Measurements from ENCODE around the gene WBP11. TPM values are rescaled to one million over a fixed set of nuclear protein-coding genes. Genes with fewer than 3 reads are reported as not detected.

Gene WBP11
- total and polyA plus RNA-seq, 9 of the 15 experiments (the other 6 are each of a cell fraction or from before 2014, with no cell fraction given): 7.7 to 60.8 (median 24.6) TPM

DNA sequence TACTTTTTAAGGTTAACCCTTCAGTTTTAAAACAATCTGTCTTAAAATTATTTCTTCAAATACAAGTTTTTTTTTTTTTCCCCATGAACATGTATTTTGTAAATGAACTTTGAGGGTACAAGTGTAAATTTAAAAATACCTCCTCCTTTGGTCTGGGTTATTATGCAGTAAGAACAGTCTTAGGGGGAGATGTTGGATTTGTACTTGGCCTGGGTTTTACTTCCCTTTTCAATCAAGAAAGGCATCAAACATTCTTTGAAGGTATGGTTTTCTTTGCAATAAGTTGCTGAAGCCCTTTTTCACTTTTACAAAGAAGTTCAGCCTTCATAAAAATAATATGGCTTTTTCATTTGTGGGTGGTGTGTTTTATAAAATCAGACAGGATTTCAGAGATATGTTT is 20.5 kb downstream of the WBP11 start:
- no peak overlapping the region for H3K9ac ChIP-seq (ENCODE audit: insufficient read depth in 1 of 2, low read depth in 2 of 2, low read length in 2 of 2)
- ChIA-PET POLR2A (interaction anchor here (1.2 to 2.1 kb wide), 3 partner anchors 10 to 20 kb away, joined by 4 to 5 read pairs (median 5); no protein-coding TSS in a partner anchor), CTCF (ENCODE audit: low intra/inter-chr PET ratio) (no interaction called here)
- H3K27ac ChIP-seq (ENCODE audit: extremely low read depth, low read depth, low read length): no peak overlapping the region
- intact Hi-C loops (cut with micrococcal nuclease) (no loop called here), in situ Hi-C loops (cut with MboI) (no loop called here)
- no peaks in the 10 kb centered on the region for H4K20me1 ChIP-seq (replicated peaks; ENCODE audit: control insufficient read depth, insufficient read depth, low read length)
- FAIRE-seq (no peak), ATAC-seq (no peak), DNase-seq (ENCODE audit: extremely low read depth in 1 of 4, low spot score in 3 of 4) (no peak)
- no peaks in the 10 kb centered on the region for H3K79me2 ChIP-seq (ENCODE audit: control insufficient read depth, insufficient read depth, low read length)
- H3K9me1 ChIP-seq (ENCODE audit: control insufficient read depth, insufficient read depth, low read length): no peaks in the 10 kb centered on the region
- no peaks in the 10 kb centered on the region; a peak in 1 of 5 replicates for H3K27me3 ChIP-seq (ENCODE audit: control insufficient read depth in 2 of 2, insufficient read depth in 2 of 2, low read length in 2 of 2)
- no peak overlapping the region for H3K4me2 ChIP-seq (ENCODE audit: insufficient read depth, low read length)
- no peaks in the 10 kb centered on the region for H3K9me3 ChIP-seq (replicated peaks; ENCODE audit: control insufficient read depth, insufficient read depth, low read depth, low read length)
- peaks cover 21% of the 10 kb centered on the region; the same call in 2 of the 3 replicates for H3K36me3 ChIP-seq (ENCODE audit: control insufficient read depth, insufficient read depth, low read length)
- no peak overlapping the region for H3K4me3 ChIP-seq
- no peak overlapping the region for H2AFZ ChIP-seq (ENCODE audit: low read depth, low read length)
- no peaks in the 10 kb centered on the region for H3K4me1 ChIP-seq (replicated peaks in 1 of 2; ENCODE audit: control insufficient read depth in 2 of 2, insufficient read depth in 2 of 2, low read length in 2 of 2)
- no peak for TF ChIP-seq ZNF436 (CRISPR knock-in tag; IDR thresholded peaks at IDR 0.05)
- TF ChIP-seq HNRNPLL (IDR thresholded peaks at IDR 0.05; ENCODE audit: low read depth, low read length, poor library complexity, severe bottlenecking): no peak
- TF ChIP-seq GTF2F1 (IDR thresholded peaks at IDR 0.05; ENCODE audit: low read depth, low read length): no peak
- no peak for TF ChIP-seq ZNF583 (CRISPR knock-in tag; IDR thresholded peaks at IDR 0.05)
- TF ChIP-seq GTF2A2 (tag; IDR thresholded peaks at IDR 0.05): no peak
- TF ChIP-seq TSC22D4 (tag; IDR thresholded peaks at IDR 0.05): no peak
- no peak for TF ChIP-seq RAD51 (IDR thresholded peaks at IDR 0.05; ENCODE audit: borderline replicate concordance, low read depth)
- TF ChIP-seq MEF2A (IDR thresholded peaks at IDR 0.05; ENCODE audit: control insufficient read depth, low read depth, low read length): no peak
- TF ChIP-seq, protein P1, sequence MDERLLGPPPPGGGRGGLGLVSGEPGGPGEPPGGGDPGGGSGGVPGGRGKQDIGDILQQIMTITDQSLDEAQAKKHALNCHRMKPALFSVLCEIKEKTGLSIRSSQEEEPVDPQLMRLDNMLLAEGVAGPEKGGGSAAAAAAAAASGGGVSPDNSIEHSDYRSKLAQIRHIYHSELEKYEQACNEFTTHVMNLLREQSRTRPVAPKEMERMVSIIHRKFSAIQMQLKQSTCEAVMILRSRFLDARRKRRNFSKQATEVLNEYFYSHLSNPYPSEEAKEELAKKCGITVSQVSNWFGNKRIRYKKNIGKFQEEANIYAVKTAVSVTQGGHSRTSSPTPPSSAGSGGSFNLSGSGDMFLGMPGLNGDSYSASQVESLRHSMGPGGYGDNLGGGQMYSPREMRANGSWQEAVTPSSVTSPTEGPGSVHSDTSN (CRISPR knock-in tag; IDR thresholded peaks at IDR 0.05; ENCODE audit: low read depth): no peak
- TF ChIP-seq, protein P1 (tag; conservative IDR thresholded peaks at IDR 0.05; ENCODE audit: low read depth): no peak
- no peak for TF ChIP-seq ZNF263 (CRISPR knock-in tag; IDR thresholded peaks at IDR 0.05; ENCODE audit: borderline replicate concordance)
- TF ChIP-seq KLF13 (tag; IDR thresholded peaks at IDR 0.05; ENCODE audit: borderline replicate concordance, low read depth): no peak
- TF ChIP-seq, protein P2, sequence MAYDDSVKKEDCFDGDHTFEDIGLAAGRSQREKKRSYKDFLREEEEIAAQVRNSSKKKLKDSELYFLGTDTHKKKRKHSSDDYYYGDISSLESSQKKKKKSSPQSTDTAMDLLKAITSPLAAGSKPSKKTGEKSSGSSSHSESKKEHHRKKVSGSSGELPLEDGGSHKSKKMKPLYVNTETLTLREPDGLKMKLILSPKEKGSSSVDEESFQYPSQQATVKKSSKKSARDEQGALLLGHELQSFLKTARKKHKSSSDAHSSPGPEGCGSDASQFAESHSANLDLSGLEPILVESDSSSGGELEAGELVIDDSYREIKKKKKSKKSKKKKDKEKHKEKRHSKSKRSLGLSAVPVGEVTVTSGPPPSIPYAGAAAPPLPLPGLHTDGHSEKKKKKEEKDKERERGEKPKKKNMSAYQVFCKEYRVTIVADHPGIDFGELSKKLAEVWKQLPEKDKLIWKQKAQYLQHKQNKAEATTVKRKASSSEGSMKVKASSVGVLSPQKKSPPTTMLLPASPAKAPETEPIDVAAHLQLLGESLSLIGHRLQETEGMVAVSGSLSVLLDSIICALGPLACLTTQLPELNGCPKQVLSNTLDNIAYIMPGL (CRISPR knock-in tag; IDR thresholded peaks at IDR 0.05): no peak
- no TSS peak for BruUV-seq (replicated peaks)
